Measurements from ENCODE around the gene NSUN7. TPM values are rescaled to one million over a fixed set of nuclear protein-coding genes. Genes with fewer than 3 reads are reported as not detected.
A peak's percentile ranks its signal among the peaks of the same experiment; 100 is the strongest.
"Not testable (repeated sequence)": the region's sequence is repeated elsewhere in the genome, so short reads cannot be mapped to it uniquely, and the experiment has no call there.

Gene NSUN7, protein sequence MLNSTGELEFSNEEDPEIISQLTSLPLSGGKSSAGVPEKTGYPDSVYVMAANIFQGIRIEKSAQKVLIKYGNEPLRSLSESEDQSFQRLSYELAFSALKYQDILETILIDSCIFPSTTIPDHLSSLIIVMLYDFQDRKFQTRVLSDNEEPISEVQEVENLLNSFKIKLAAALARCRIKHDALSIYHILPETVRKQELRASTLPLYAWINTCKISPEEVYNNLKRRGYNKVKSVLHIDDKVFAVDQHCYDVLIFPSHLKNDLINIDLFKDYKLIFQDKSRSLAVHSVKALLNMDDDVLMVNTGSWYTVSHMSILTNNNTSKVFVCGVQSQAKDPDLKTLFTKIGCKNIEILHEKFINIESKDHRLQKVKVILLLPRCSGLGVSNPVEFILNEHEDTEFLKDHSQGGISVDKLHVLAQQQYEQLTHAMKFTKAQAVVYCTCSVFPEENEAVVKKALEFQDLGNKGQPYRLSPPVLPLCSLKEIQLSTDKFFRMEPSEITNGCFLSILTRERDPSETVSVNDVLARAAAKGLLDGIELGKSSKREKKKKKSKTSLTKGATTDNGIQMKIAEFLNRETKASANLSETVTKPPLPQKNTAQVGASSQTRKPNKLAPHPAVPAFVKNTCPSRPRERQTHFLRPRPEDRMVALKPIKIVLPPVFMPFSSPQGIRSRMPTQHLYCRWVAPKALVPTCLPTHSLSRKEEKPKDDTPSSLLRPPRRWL
- total RNA-seq: under 1 TPM; 0.19 to 0.27 TPM

DNA sequence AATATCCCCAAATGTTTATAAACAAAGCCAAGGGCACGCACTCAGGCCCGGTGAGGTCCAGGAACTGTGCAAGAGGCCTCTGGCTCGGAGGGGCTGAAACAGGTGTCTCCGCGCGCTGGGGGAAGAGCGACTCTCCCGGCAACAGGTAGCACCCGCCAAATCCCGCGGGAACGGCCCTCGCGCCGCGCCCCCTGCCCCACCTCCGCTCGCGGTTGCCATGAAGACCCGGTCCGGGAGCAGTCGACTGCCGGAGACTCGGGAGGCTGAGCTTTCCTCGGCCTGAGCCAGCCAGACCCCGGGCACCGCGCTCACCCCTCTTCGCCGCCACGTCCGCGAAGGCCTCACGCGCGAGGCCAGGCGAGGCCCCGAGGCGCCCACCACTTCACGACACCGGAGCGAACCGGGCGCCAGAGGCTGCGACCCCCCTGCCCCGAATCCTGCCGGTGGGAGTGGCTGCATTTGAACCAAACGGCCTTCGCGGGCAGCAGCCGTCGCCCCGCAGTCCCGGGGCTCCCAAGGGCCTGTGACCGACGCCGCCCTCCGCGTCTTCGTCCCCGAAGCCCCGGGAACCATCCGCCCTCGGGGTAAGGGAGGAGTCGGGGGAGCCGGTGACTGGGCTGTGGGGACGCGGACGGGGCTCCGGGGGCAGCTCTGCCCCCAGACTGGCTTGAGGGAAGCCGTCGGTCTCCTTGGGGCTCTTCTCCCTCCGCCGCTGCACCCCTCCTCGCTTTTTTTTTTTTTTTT, at the start of gene NSUN7:
Gene NSUN7, plus strand, starts transcription at position 239 of the 744 bp plus-strand sequence. CDS start 739 bp downstream, outside the sequence.
- Mint-ChIP-seq H3K27me3 (ENCODE audit: low read depth) (peaks cover 21% of the 10 kb centered on the region), H3K4me1 (ENCODE audit: low read depth) (peaks cover 4% of the 10 kb centered on the region), H3K9me3 (no peaks in the 10 kb centered on the region), H3K36me3 (ENCODE audit: low read depth) (no peaks in the 10 kb centered on the region), H3K27ac (no peak within 1 kb of the TSS), H3K4me3 (peak within 1 kb of the TSS; percentile 63)
- intact Hi-C loops (cut with micrococcal nuclease): no loop called here
- peak; percentile 69 for DNase-seq
- CTCF ChIA-PET: interaction anchor here (0.6 kb wide), 1 partner anchor 100 kb away, joined by 3 read pairs; no protein-coding TSS in a partner anchor

DNA sequence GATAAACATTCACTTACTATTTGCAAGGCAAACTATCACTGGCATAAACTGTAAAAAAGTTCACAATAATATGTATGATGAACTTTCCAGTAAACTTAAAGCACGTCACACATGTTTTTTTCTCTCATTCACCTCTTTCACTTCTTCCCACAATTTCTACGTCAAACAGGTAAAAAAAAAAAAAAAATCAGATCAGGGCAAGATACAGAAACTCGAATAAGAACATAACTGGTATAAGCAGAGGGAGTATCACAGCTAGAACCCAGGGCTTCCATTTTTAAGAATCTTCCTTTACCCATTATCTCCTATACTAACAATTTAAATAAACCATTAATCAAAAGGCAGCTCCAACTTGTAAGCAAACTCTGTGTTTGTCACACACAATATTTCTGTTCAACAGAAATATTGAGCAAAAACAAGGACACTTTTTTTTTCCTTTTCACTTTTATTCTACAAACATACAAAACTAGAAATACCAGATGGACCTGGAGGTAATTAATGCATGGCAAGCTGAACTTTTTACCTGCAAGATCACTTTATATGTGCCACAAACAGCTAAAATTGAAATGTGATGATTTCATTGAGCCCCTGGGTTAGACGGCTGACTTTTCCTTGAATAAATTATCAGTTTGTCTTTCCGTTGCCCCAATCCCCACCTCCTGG, 47.5 kb upstream of the NSUN7 start:
- Mint-ChIP-seq H3K9me3 (no peaks in the 10 kb centered on the region), H3K36me3 (ENCODE audit: low read depth) (no peaks in the 10 kb centered on the region), H3K27ac (peak overlapping the region; percentile 57), H3K27me3 (ENCODE audit: low read depth) (no peaks in the 10 kb centered on the region), H3K4me3 (no peak overlapping the region), H3K4me1 (ENCODE audit: low read depth) (peaks cover 17% of the 10 kb centered on the region)
- CTCF ChIA-PET: interaction anchor here (1.1 to 1.9 kb wide), 2 partner anchors 29 to 139 kb away, joined by 4 to 5 read pairs; no protein-coding TSS in a partner anchor
- DNase-seq: no peak
- intact Hi-C loops (cut with micrococcal nuclease): loop anchor here (2.0 to 5.0 kb wide), 2 partner anchors 71 to 150 kb away; no protein-coding TSS in a partner anchor

DNA sequence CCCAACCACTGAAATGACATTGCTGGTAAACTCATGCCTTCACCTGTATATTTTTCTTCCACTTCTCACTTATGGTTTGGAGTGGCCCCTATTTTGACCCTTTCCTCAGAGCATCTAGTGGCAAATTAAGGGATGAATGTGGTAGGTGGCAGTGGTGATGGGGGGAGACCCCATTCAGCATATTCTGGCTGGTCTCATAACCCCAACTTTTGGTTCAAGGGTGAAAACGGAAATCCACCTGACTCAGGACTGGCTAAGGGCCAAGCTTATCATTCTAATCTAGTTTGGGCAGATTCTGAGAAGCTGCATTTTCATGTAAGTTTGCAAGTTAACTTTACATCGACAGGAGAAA, 47.0 kb upstream of the NSUN7 start:
- DNase-seq: peak; percentile 46
- intact Hi-C loops (cut with micrococcal nuclease): loop anchor here (2.0 to 5.0 kb wide), 2 partner anchors 72 to 150 kb away; no protein-coding TSS in a partner anchor
- Mint-ChIP-seq H3K27me3 (ENCODE audit: low read depth) (no peaks in the 10 kb centered on the region), H3K9me3 (no peaks in the 10 kb centered on the region), H3K4me1 (ENCODE audit: low read depth) (peaks cover 17% of the 10 kb centered on the region), H3K4me3 (no peak overlapping the region), H3K27ac (peak overlapping the region; percentile 57), H3K36me3 (ENCODE audit: low read depth) (no peaks in the 10 kb centered on the region)
- CTCF ChIA-PET: interaction anchor here (0.6 to 1.9 kb wide), 4 partner anchors 15 to 217 kb away, joined by 3 to 5 read pairs (median 4); no protein-coding TSS in a partner anchor

DNA sequence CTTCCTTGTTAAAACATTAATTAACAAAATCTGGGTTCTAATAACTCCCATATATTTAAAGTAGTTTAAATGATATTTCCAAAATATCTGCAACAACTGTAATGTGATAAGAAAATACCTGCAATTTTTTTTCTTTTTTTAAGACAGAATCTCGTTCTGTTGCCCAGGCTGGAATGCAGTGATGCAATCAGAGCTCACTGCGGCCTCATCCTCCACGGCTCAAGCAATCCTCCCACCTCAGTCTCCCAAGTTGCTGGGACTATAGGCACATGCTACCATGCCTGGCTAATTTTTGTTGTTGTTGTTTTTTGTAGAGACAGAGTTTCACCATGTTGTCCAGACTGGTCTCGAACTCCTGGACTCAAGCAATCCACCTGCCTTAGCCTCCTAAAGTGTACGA, 45.7 kb upstream of the NSUN7 start:
- peaks cover 17% of the 10 kb centered on the region for H3K4me1 Mint-ChIP-seq (ENCODE audit: low read depth)
- H3K9me3 Mint-ChIP-seq: no peaks in the 10 kb centered on the region
- no peaks in the 10 kb centered on the region for H3K36me3 Mint-ChIP-seq (ENCODE audit: low read depth)
- no peak overlapping the region for H3K4me3 Mint-ChIP-seq
- H3K27ac Mint-ChIP-seq: no peak overlapping the region
- CTCF ChIA-PET: interaction anchor here (1.9 kb wide), 1 partner anchor 137 kb away, joined by 5 read pairs; no protein-coding TSS in a partner anchor
- intact Hi-C loops (cut with micrococcal nuclease): loop anchor here (5.0 kb wide), 1 partner anchor 152 kb away; no protein-coding TSS in a partner anchor
- no peaks in the 10 kb centered on the region for H3K27me3 Mint-ChIP-seq (ENCODE audit: low read depth)
- no peak for DNase-seq

DNA sequence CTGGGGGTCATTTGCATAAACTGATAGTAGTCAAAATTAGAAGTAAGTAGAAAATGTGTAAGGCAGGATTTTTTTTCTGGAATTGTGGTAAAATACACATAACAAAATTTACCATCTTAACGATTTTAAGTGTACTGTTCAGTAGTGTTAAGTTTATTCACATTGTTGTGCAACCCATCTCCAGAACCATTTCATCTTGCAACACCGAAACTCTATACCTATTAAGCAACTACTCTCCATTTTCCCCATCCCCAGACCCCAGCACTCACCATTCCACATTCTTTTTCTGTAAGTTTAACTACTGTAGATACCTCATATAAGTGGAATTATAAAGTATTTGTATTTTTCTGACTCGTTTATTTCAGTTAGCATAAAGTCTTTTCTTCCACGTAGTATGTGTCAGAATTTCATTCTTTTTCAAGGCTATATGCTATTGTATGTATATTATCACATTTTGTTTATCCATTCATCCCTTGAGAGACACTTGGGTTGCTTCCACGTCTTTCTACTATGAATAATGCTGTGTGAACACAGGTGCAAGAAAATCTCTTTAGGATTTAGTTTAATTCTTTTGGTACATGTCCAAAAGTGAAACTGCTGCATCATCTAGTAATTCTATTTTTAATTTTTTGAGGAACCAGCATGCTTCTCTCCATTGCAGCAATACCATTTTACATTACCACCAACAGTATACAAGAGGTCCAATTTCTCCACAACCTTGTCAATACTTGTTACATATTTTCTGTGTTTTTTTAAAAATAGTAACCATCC, 39.1 kb upstream of the NSUN7 start:
- CTCF ChIA-PET: no interaction called here
- DNase-seq: no peak
- intact Hi-C loops (cut with micrococcal nuclease): no loop called here
- Mint-ChIP-seq H3K4me3 (no peak overlapping the region), H3K9me3 (no peaks in the 10 kb centered on the region), H3K27me3 (ENCODE audit: low read depth) (peaks cover 7% of the 10 kb centered on the region), H3K36me3 (ENCODE audit: low read depth) (no peaks in the 10 kb centered on the region), H3K27ac (no peak overlapping the region), H3K4me1 (ENCODE audit: low read depth) (no peaks in the 10 kb centered on the region)

DNA sequence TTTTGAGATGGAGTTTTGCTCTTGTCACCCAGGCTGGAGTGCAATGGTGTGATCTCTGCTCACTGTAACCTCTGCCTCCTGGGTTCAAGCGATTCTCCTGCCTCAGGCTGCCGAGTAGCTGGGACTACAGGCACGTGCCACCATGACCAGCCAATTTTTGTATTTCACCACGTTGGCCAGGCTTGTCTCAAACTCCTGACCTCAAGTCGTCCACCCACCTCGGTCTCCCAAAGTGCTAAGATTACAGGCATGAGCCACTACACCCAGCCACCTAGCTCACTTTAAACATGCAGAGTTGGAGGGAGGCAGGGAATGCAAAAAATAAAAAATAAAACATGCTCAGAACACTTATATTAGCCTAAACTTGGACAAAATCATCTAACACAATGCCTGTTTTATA, 36.8 kb upstream of the NSUN7 start:
- DNase-seq; H3K4me1 Mint-ChIP-seq (ENCODE audit: low read depth); H3K27ac Mint-ChIP-seq; CTCF ChIA-PET; H3K27me3 Mint-ChIP-seq (ENCODE audit: low read depth); H3K4me3 Mint-ChIP-seq; H3K36me3 Mint-ChIP-seq (ENCODE audit: low read depth); intact Hi-C loops (cut with micrococcal nuclease); H3K9me3 Mint-ChIP-seq: not testable (repeated sequence)

DNA sequence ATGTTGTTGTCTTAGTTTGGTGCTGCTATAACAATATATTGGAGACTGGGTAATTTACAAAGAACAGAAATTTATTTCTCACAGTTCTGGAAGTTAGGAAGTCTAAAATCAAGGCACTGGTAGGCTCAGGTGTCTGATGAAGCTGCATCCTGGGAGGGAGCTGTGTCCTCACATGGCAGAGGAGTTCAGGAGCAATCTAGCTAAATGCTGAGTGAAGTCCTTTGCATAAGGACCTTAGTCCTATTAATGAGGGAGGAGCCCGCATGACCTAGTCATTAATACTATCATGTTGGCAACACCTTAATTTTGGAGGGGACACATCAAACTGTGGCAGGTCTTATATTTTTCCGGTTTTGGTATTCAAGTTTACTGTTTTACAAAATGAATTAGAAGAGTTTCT, 36.0 kb upstream of the NSUN7 start:
- H3K4me1 Mint-ChIP-seq (ENCODE audit: low read depth): no peaks in the 10 kb centered on the region
- CTCF ChIA-PET: interaction anchor here (0.6 to 0.7 kb wide), 2 partner anchors 235 to 754 kb away, joined by 5 to 7 read pairs; no protein-coding TSS in a partner anchor
- intact Hi-C loops (cut with micrococcal nuclease): no loop called here

DNA sequence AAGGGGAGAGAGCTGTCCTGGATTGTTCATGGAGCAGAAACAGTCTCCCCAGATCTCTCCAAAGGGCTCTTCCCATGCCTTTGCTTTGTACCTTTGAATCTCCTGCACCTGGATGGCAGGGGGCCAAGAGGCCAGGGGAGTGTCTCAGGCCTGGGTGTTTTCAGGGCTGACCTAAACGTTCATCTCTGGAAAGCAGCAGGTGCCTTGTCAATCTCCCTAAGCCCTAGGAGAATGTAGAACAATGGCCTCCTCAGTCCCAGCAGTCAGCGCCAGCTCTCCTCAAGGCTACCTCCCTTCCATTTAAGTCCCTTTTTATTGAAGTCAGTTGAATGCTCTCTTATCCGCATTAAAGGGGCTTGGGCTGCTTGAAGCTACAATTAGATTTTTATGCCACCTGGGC, 31.2 kb upstream of the NSUN7 start:
- no peak overlapping the region for H3K27ac Mint-ChIP-seq
- intact Hi-C loops (cut with micrococcal nuclease): loop anchor here (2.0 kb wide), 1 partner anchor 568 kb away; no protein-coding TSS in a partner anchor
- H3K27me3 Mint-ChIP-seq (ENCODE audit: low read depth): no peaks in the 10 kb centered on the region
- DNase-seq: no peak
- peaks cover 8% of the 10 kb centered on the region for H3K4me1 Mint-ChIP-seq (ENCODE audit: low read depth)
- no peaks in the 10 kb centered on the region for H3K36me3 Mint-ChIP-seq (ENCODE audit: low read depth)
- H3K9me3 Mint-ChIP-seq: no peaks in the 10 kb centered on the region
- CTCF ChIA-PET: interaction anchor here (0.7 to 1.3 kb wide), 4 partner anchors 14 to 401 kb away, joined by 3 to 5 read pairs (median 3); no protein-coding TSS in a partner anchor
- no peak overlapping the region for H3K4me3 Mint-ChIP-seq

More for the DNA sequence above, 36.0 kb upstream of the NSUN7 start:
- Mint-ChIP-seq H3K27me3 (ENCODE audit: low read depth) (peaks cover 7% of the 10 kb centered on the region), H3K9me3 (no peaks in the 10 kb centered on the region), H3K4me3 (no peak overlapping the region), H3K36me3 (ENCODE audit: low read depth) (no peaks in the 10 kb centered on the region), H3K27ac (no peak overlapping the region)
- DNase-seq: no peak

DNA sequence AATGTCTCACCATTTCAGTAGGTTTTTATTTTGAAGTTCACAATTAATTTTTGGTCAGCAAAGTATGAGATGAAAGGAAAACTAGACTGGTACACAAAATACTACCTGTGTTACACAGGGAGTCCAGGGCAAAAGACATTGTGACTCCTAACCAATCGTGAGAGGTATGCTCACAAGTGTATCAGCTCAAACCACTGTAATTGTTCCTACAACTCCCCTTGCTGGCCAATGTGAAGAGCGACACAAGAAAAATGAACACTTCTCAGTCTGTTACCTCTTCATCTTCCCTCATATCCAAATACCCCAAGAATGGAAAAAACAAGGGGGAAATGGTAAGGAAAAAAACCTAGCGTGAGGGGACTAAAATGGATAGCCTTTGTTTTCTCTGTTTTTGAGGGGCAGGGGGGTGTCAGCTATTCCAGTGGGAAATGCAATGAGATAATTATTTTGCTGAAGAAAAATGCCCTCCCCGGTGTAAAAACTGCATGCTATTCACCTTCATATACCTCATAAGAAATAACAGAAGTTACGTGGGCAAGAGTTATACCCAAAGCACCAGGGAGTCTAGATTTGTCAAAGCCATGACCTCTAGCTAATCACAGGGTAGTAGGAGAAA, 30.6 kb upstream of the NSUN7 start:
- peaks cover 8% of the 10 kb centered on the region for H3K4me1 Mint-ChIP-seq (ENCODE audit: low read depth)
- no peaks in the 10 kb centered on the region for H3K36me3 Mint-ChIP-seq (ENCODE audit: low read depth)
- no peaks in the 10 kb centered on the region for H3K9me3 Mint-ChIP-seq
- H3K27ac Mint-ChIP-seq: no peak overlapping the region
- intact Hi-C loops (cut with micrococcal nuclease): loop anchor here (1.0 to 2.0 kb wide), 4 partner anchors 90 to 1250 kb away; partner anchors contain the start of gene RBM47
- H3K4me3 Mint-ChIP-seq: no peak overlapping the region
- DNase-seq: peak; percentile 27
- H3K27me3 Mint-ChIP-seq (ENCODE audit: low read depth): no peaks in the 10 kb centered on the region
- CTCF ChIA-PET: interaction anchor here (0.7 to 1.4 kb wide), 3 partner anchors 46 to 402 kb away, joined by 3 to 4 read pairs (median 3); no protein-coding TSS in a partner anchor

DNA sequence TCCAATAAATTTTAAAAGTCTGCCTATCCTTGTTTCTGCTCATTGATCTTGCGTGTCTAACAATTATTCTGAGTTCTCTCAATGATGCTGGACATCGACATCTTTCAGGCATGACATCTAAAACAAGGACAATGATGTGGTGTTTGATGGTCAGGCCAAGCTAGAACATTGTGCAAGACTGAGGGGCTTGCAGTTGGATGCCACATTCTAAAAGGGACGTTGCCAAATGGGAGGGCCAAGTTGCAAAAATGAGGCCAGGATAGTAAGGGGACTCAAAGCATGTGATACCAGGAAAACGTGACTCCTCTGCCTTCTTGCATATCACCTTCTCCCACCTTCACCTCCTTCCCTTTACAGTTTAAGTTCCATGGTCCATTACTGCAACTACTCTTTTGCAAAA, 29.4 kb upstream of the NSUN7 start:
- CTCF ChIA-PET: interaction anchor here (1.4 kb wide), 1 partner anchor 48 kb away, joined by 4 read pairs; no protein-coding TSS in a partner anchor
- DNase-seq: no peak
- H3K4me3 Mint-ChIP-seq: no peak overlapping the region
- H3K36me3 Mint-ChIP-seq (ENCODE audit: low read depth): no peaks in the 10 kb centered on the region
- intact Hi-C loops (cut with micrococcal nuclease): loop anchor here (5.0 kb wide), 4 partner anchors 413 to 1023 kb away; partner anchors contain the start of genes N4BP2 and UBE2K
- H3K9me3 Mint-ChIP-seq: no peaks in the 10 kb centered on the region
- peaks cover 8% of the 10 kb centered on the region for H3K4me1 Mint-ChIP-seq (ENCODE audit: low read depth)
- H3K27ac Mint-ChIP-seq: no peak overlapping the region
- no peaks in the 10 kb centered on the region for H3K27me3 Mint-ChIP-seq (ENCODE audit: low read depth)
